NK-92 (cell line): Measurements from ENCODE around the gene CELF1.
"Not testable (repeated sequence)": the region's sequence is repeated elsewhere in the genome, so short reads cannot be mapped to it uniquely, and the experiment has no call there.

Source experiments
- DNase-seq: peaks from one replicate; lab custom pipeline; 2025; ENCODE audit not compliant: unreplicated experiment; lab: John Stamatoyannopoulos, UW

Gene CELF1

DNA sequence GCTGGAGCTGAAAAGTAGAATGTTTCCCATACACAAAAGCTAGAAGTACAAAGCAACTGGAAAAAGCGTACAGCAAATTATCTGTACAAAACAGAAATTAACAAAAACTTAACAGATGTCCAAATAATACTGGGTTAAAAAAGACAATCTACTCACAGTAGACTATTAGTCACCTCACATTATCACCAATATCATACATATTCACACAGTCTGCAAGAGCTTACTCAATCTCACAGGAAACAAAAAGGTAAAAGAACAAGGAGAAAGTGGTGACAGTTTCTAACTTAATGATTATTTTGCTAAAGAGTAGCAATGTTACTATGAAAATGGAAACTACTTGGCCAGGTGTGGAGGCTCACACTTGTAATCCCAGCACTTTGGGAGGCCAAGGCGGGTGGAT is 11.9 kb downstream of the CELF1 start:
- DNase-seq: no peak

DNA sequence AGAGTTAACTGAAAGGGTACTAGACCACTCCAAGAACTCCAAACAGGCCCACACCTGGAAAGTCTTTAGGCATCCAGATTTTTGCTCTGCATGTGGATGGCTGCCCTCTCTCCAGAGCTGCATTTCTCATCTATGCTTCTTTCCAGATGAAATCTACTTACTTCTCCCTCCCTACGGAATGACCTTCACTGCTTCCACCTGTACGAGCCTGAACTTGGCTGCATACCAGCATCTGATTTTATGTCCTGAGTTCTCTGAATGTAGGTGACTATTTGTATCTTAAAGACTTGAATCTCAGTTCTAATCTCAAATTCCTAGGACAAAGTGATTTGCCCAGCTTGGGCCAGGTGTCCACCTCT is 13.3 kb downstream of the CELF1 start:
- no peak for DNase-seq

DNA sequence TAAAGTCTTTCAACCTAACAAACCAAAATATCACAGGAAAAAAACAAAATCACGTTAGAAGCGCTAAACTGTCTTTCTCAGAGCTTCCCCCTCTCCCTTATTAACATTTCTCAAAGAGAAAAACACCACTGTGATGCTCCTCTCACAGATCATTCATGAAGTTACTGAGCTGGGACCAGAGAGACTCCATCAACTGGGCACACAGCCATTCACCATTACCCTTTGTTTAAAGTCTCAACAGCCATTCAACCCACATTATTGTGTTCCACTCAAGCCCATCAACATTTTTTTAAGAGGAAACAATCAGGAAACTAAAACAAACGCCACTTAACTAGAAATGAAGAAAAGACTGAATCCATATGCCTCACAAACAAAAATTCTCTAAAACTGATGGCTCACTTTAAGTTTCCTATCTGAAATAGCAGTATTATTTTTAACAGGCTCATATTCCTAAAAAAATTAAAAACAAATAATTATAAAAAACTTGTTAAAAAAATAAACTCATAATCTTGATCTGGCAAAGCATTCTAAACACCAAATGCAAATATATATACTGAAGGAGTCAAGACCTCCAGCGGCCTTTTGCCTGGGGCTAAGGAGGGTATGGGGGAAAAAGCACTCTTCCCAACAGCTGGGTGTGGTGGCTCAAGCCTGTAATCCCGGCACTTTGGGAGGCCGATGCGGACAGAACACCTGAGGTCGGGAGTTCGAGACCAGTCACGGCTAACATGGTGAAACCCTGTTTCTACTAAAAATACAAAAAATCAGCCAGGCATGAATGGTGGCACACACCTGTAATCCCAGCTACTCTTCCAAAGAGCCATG is 14.0 kb downstream of the CELF1 start:
- no peak for DNase-seq

DNA sequence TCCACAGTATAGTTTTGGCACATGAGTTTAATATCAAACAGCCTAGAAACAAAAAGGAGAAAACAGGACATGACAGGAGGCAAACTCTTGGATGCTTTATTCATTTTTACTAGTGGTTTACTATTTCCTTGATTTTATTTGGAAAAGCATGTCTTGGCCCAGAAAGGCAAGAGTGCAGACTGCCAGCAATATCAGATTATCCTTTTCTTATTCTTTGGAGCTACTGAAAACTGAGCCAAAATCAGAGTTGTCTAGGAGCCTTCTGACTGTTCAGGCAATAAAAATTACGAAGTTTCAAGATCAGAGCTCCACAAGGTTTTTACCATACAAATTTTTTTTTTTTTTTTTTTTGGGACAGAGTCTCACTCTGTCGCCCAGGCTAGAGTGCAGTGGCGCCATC is 16.0 kb downstream of the CELF1 start:
- no peak for DNase-seq

DNA sequence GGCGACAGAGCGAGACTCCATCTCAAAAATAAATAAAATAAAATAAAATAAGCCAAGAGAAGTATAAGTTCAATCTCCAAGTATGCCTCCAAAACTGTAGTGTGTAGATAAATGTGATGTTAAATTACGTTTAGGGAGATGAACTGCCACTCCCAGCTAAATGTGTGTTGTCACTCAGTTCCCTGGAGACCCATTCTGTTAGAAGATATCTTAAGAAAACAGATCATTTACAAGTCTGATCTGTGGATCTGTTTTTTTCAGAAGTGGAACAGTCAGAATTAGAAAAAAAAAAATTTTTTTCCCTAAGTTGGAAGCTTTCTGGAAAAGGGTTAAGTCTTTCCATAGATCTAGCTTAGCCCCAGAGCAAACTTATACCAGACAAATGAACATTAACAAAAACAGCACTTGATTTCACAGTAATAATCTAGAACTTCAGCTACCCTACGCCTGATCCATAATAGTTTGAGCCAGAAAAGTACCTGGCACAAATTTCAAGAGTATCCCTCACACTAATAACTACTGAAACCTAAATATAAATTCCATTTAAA is 18.2 kb downstream of the CELF1 start:
- no peak for DNase-seq

DNA sequence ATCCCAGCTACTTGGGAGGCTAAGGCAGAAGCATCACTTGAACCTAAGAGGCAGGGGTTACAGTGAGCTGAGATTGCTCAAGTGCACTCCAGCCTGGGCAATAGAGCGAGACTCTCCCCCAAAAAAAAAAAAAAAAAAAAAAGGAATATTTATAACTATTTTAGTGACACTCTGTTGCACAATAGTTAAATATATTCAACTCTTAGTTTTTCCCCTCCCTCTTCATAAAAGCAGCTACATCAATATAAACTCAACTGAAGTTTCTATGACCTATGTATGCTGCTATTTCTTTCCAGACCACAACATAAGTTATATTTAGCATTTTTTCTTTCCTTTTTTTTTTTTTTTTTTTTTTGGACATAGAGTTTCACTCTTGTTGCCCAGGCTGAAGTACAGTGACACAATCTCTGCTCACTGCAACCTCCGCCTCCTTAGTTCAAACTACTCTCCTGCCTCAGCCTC is 19.2 kb downstream of the CELF1 start:
- DNase-seq: no peak

DNA sequence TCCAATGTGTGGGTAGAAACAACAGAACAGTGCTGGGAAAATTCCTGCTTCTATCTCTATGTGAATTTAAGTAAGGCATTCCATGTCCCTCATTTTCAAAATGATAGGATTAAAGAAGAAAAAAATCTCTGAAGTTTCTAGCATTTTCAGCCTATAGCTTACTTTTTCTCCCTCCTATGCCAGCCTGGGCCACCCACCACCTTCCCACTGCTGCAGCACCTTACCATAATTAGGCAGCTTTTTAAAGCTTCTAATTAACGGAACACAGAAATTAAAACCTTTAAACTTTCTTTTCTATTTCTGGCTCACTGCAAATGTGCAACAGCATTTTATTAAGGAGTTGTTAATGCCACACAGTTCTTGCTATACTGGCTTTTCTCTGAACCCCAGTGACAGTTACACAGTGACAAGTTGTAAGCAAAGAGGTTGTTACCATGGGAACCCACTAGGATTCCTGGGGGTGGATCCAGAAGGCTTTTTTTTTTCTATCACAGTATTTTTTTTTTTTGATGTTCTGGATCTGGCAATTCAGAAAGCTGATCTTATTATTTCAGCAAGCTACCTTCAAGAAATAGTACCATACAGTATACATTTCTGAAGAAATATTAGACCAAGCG is 20.2 kb downstream of the CELF1 start:
- DNase-seq: no peak

DNA sequence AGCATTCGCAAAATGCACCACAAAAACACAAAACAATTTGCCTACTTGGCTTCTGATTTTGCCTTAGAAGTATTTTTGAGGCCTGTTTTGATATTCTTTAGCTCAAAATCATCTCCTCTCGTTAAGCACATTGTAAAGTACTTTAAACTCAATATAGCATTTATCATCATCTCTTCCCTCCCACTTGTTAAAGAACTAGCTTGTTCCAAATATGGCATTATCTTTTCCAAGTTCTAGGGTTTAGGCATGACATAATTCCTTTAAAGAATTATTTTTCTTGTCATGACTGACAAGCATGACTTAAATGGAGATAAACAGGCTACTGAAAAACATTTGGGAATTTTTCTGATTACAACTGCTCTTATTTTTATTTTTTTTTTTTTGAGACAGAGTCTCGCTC is 21.3 kb downstream of the CELF1 start:
- no peak for DNase-seq

DNA sequence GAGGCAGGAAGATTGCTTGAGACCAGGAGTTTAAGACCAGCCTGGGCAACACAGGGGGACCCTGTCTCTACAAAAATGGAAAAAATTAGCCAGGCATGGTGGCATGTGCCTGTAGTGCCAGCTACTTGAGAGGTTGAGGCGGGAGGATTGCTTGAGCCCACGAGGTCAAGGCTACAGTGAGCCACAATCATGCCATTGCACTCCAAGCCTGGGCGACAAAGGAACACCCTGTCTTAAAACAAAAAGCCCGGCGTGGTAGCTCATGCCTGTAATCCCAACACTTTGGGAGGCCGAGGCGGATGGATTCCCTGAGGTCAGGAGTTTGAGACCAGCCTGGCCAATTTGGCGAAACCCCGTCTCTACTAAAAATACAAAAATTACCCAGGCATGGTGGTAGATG is 22.2 kb downstream of the CELF1 start:
- not testable (repeated sequence) for DNase-seq

DNA sequence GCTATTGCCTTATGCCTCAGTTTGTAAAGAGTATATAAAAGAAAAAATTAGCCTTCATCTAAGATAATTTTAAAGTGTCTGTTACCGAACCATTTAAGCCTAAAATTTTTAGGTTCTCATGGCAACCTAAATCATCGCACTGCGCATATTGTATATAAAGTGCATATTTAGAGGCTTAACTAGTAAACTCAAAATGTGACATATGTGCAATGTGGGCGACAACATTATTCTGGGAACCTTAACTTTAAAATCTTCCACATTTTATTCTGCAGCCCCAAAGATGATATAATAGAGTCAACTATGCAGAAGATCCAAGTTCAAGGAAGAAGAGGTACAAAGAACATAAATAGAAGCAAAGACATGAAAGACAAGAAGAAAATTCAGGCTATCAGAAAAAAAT is 23.0 kb downstream of the CELF1 start:
- no peak for DNase-seq

DNA sequence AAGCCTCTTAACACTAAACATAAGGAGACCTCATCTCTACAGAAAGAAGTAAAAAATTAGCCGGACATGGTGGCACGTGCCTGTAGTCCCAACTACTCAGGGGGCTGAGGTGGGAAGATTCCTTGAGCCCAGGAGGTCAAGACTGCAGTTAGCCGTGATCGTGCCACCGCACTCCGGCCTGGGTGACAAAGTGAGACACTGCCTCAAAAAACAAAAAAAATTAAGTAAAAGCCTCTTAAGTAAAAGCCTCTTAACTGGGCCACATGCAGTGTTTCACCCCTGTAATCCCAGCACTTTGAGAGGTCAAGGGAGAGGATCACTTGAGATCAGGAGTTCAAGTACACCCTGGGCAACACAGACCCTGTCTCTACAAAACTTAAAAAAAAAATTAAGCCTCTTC is 25.7 kb downstream of the CELF1 start:
- DNase-seq: no peak

DNA sequence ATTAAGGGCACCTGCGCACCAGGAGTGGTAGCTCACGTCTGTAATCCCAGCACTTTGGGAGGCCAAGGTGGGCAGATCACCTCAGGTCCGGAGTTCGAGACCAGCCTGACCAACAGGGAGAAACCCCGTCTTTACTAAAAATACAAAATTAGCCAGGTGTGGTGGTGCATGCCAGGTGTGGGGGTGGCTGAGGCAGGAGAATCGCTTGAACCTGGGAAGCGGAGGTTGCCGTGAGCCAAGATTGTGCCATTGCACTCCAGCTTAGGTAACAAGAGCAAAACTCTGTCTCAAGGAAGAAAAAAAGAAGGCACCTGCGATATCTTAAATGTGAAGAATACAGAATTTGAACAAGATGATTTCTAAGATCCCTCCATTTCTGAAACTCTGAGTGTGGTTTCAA is 26.9 kb downstream of the CELF1 start:
- DNase-seq: not testable (repeated sequence)

DNA sequence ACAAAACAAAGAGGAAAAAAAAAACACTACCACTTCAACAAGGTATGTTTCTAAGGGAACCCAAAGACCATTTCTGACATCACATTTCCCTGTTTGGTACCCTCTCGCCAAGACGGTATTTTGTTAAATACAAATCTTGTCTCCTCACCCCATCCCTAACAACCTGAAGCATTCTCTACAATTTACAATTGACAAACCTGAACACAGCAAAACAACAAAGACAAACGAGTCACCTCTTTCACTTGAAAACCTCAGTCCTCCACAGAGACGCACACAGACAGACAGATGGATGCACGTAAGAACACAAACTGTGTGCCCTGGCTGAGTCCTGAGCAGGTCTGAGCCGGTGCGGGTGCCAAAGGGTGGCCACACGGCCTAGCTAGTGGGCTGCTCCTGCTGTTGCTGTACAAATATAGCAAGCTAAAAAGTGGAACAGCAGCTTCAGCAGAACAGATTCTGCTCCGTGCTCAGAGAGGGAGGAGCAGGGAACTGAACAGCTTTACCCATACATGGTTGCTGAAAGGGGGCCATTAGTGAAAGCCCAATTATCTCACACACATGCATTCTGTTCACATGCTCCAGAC is 28.5 kb downstream of the CELF1 start:
- no peak for DNase-seq

DNA sequence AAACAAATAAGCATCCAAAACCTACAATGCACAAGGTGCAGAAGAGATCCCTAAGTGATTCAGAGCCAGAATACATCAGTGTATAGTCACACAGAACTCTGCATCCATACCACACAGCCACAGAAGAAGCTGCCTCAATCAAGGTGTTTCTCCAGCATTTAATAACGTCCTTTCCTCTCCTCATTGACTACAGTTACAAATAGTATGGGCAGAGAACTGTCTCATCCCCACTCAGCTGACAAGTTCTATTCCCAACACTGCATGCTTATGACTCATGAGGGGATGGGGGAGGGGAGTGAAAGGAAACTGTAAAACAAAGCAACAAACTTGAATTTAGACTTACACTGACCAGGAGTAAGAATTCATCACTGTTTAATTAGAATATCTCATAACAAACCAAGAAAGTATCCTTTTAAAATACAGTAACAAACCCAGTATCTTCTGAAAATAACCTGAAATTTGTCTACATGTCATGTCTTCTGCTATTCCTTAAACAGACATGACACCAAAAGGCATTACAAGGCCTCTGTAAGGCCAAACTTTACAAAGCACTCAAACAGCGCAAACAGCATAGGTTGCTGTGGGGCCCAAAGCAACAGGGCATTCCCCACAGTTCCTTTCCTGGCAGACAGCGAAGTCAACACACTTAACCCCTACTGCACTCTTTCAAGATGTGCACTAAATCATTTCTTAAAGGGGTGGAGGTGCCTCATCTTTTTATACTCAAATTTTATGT is 29.3 kb downstream of the CELF1 start:
- no peak for DNase-seq

DNA sequence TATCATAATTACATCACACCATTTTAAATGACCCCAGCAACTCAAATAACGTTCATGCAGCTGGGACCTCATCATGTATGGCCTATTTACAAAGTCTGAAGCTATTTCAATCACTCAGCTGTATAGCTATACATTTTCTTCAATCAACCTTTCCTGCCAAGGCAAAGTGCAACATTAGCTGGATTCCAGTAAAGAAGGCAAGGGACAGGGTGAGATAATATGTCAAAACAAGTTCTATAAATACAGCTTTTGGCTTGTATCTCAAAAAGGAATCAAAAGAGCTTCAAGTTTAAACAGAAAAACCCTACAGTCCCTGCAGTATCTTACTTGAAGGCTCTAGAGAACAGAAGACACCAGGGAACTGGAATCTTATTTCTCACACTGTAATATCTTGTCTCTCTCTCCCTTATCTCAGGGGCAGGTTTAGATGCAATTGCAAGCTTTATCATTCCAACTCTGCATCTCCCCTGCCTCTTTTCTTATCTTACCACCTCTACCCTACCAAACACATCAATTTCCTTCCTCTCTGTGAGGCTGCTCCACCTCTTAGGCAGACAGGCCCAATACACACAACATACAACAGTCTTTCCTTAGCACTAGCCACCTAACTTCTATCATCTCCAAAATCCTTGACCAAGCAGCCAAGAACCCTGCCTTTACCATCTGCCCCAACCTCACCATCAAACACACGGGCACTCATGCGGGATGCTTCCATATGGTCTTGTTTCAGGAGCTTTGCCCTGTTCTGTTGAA is 34.5 kb downstream of the CELF1 start:
- no peak for DNase-seq

DNA sequence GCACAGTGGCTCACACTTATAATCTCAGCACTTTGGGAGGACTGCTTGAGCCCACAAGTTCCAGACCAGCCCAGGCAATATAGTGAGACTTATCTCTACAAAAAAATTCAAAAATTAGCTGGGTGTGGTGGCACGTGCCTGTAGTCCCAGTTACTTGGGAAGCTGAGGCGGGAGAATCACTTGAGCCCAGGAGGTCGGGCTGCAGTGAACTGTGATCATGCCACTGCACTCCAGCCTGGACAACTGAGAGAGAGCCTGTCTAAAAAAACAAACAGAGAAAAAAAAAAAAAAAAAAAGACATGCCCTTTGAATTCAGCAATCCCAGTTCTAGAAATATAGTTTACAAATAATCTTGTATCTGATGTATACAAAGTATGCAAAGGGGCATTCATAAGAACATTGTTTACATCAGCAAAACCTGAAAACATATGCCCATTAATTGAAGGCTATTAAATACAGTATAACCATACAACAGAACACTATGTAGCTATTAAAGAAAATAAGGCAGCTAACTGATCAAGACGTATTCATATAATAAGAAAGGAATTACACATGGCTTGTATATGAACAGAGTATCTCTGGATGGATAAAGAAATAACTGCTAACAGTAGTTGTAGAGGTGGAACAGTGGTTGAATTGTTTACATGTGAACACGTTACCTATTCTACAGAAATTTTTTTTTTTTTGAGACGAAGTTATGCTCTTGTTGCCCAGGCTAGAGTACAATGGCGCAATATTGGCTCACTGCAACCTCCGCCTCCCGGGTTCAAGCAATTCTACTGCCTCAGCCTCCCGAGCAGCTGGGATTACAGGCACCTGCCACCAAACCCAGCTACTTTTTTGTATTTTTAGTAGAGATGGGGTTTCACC is 35.7 kb downstream of the CELF1 start:
- no peak for DNase-seq

DNA sequence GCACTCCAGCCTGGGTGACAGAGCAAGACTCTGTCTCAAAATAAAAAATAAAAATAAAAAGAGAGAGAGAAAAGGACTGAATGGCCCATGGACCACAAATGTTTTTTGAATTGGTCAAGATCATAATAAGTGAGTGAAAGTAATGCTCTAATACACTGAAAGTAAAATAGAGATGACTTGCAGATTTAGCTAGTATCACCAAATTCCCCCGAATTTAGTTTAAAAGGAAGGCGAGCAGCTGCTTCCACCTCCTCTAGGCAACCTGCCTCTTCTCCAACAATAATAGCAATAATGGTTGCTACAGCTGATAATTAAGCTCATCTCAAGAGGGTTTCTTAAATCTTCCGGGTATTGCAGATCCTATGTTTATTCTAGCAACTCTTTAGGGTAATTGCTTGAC is 36.8 kb downstream of the CELF1 start:
- DNase-seq: no peak

DNA sequence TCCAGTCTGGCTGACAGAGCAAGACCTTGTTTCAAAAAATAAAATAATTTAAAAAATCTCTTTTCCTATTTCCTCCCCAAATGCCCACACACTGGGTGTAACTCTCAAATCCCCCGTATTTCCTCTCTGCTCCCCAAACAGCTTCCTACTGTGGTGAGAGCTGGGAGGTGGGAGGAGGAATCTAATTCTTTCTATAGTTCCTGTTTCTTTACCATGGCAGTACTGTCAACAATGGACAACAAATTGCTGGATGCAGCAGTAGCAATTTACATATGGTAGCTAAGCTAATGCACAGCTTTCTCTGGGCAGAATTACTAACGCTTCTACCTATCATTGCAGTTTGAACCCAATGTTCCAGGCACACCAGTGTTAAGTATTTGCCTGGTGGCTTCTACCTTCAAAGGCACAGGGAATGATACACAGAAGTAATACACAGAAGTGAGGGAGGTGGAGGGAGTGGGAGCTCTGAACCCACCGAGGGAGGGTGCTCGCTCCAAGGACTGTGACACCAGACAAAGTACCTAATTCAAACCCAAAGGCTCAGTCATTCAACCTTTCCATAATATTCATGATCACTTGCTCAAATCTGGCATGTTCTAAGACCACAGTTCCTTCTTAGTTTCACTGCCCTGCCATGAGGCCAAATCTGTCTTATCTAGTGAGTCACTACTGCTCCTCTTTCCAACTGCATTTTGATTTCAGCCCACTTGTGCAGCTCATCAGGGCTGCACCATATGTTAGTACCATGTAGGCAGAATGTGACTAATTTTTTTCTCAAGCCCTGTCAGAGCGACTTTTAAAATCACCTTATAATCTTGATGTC is 37.9 kb downstream of the CELF1 start:
- DNase-seq: no peak

DNA sequence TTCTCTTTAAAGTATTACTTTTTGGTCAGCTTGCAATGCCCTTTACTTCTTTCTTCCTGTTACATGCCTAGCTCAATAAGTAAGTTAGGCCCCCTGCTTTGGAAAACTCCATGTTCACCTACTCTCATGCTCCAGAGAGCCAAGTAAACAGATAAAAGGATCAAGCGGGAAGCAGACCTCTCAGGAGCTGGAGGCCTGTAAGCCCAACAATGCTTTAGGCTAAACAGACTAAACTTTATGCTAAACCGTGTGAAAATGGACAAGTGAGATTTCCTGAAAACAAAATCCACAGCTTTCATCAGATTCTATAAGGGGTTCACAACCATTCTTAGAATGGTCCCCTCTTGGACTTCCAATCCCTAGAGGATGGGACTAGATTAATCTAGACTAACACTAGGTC is 40.2 kb downstream of the CELF1 start:
- DNase-seq: no peak
